Naive B cell (primary cell): ENCODE data around the gene PPM1N. TPM values are rescaled to one million over a fixed set of nuclear protein-coding genes. Genes with fewer than 3 reads are reported as not detected.

Experiments used
- ATAC-seq, 2 donors: fragments of 150-1000 bp; cut with Tn5 transposase; 2 replicates each; pipeline ENCODE4 v1.10.0; 2021; ENCODE audit warnings: low read depth in 2 of 2, mild to moderate bottlenecking in 2 of 2, moderate library complexity in 2 of 2
- DNase-seq: peaks from one replicate; pipeline ENCODE4 v3.0.0; 2022
- H3K27ac Mint-ChIP-seq, 6 donors: one replicate each; pipeline ENCODE4 v1.8.0; 2020 to 2022; ENCODE audit warnings: mild to moderate bottlenecking in 6 of 6, mixed read lengths in 6 of 6, moderate library complexity in 5 of 6, inconsistent platforms in 2 of 6
- H3K27me3 Mint-ChIP-seq, 3 donors: one replicate each; pipeline ENCODE4 v1.8.0; 2021 to 2022; ENCODE audit warnings: mixed read lengths in 3 of 3, mild to moderate bottlenecking in 1 of 3
- H3K36me3 Mint-ChIP-seq, 2 donors: one replicate each; pipeline ENCODE4 v1.8.0; 2020 to 2022; ENCODE audit warnings: mixed read lengths in 2 of 2, inconsistent platforms in 1 of 2, mild to moderate bottlenecking in 1 of 2
- H3K4me1 Mint-ChIP-seq, 3 donors: one replicate each; pipeline ENCODE4 v1.8.0; 2020 to 2022; ENCODE audit warnings: mixed read lengths in 3 of 3, inconsistent platforms in 1 of 3, mild to moderate bottlenecking in 1 of 3, moderate library complexity in 1 of 3
- H3K4me3 Mint-ChIP-seq, 8 donors: one replicate each; pipeline ENCODE4 v1.8.0; 2020 to 2022; ENCODE audit warnings: mild to moderate bottlenecking in 8 of 8, mixed read lengths in 8 of 8, moderate library complexity in 8 of 8, inconsistent platforms in 2 of 8
- H3K9me3 Mint-ChIP-seq, 7 donors: one replicate each; pipeline ENCODE4 v1.8.0; 2020 to 2022; ENCODE audit warnings: mixed read lengths in 7 of 7, mild to moderate bottlenecking in 5 of 7, inconsistent platforms in 2 of 7, moderate library complexity in 1 of 7
- polyA plus RNA-seq, 6 donors: library from polyadenylated mRNA; unstranded; fragments of 300-500 nt; fragmentation: Illumina TruSeq; gene quantifications; one replicate each; pipeline ENCODE4 v1.2.3, GENCODE V29; 2021; ENCODE audit warnings: low read depth in 6 of 6

The PPM1N gene
- polyA plus RNA-seq, 6 donors from 2014 or later = 1.6 to 3.4 (median 2.4) TPM

DNA sequence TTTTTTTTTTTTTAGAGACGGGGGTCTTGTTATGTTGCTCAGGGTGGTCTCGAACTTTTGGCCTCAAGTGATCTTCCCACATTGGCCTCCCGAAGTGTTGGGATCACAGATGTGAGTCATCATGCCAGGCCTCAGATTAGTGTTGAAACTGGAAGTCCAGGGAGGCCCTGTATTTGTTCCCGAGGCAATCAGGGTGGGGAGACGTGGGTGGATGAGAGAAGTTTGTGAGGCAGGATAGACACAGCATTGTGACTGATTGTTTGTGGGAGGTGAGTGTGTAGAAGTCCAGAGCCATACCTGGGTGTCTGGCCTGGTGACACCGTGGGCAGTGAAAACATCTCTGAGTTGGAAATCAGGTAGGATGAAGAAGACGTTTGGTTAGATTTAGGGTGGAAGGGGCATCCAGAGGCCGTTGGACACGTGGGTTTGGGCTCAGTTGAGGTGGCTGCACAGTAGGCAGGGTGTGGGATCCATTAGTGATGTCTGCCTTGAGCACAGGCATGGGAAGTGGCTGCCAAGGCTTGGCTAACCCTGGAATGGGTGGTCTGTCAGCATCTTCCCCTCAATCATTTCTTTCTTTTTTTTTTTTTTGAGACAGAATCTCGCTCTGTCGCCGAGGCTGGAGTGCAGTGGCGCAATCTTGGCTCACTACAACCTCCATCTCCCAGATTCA, 13.8 kb upstream of the PPM1N start:
- Mint-ChIP-seq H3K4me3 (peak overlapping the region in 4 of 8 donors; percentile 47 to 65 (median 61)), H3K9me3 (no peaks in the 10 kb centered on the region)

DNA sequence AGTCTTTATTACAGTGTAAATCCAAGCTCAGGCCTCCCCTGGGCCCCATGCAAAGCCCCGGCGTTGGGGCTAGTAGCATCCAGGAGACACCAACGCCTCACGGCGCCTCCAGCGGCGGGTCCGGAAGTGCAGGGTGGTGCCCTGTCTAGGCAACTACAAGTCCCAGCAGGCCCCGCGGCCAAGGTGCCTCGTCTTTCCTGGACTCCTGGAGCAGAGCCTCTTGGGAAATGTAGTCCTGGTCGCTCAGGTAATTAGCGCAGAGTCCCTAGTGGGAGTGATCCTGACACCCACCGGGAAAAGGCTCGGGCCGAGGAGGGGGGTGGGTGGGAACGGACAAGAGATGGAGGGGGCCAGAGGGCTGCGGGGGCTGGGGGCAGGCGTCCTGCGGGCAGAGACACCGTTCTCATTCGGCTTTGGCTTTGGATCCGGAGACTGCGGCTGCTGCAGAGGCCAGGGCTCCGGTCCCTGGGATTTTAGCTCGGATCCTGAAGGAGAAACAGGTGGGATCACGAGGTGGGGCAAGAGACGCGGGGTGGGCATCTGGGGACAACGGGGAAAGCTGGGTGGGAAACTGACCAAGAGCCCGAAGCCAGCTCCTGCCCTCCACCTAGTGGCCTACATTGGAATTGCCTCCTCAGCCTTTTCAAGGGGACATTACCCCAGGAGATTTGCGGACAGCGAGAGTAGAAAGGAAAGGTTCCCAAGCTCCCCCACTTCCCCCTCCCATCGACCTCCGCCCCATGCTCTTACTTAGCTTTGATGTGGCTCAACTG, 12.8 kb upstream of the PPM1N start:
- Mint-ChIP-seq H3K9me3 (no peaks in the 10 kb centered on the region), H3K4me3 (peak overlapping the region; percentile 85 to 97 (median 94)), H3K27ac (peak overlapping the region in 5 of 6 donors; percentile 38 to 90 (median 73)), H3K4me1 (peaks cover 0 to 16% (median 11%) of the 10 kb centered on the region in 3 donors), H3K36me3 (no peaks in the 10 kb centered on the region), H3K27me3 (peaks cover 0 to 17% (median 8%) of the 10 kb centered on the region in 3 donors)
- DNase-seq = peak; percentile 96
- ATAC-seq = peak; percentile 97 to 98

More for the DNA sequence above, 13.8 kb upstream of the PPM1N start:
- Mint-ChIP-seq H3K4me1 (peaks cover 0 to 16% (median 14%) of the 10 kb centered on the region in 3 donors), H3K27ac (peak overlapping the region in 1 of 6 donors; percentile 37), H3K27me3 (peaks cover 0 to 16% (median 8%) of the 10 kb centered on the region in 3 donors), H3K36me3 (no peaks in the 10 kb centered on the region)
- no peak for DNase-seq
- no peak for ATAC-seq

DNA sequence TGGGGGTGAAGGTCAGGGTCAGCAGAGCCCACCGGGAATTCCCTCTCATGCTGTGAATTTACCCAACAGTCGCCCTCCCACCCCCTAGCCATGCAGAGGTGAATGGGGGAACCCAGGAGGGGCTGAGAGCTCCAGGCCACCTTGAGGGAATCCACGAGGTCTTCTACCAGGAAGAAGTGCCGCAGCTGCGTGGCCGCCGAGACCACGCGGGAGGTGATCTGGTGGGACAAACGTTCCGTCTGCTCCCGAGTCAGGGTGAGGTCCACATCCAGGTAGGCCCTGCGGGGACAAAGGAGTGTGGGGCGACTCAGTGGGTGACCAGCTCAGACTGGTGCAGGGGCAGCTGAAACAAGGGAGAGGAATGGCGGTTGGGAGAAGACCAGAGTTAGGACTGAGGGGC, 9.5 kb upstream of the PPM1N start:
- Mint-ChIP-seq H3K4me3 (no peak overlapping the region), H3K27me3 (peaks cover 10 to 37% (median 28%) of the 10 kb centered on the region in 3 donors), H3K4me1 (peaks cover 15 to 26% (median 19%) of the 10 kb centered on the region in 3 donors), H3K36me3 (no peaks in the 10 kb centered on the region), H3K27ac (no peak overlapping the region), H3K9me3 (no peaks in the 10 kb centered on the region)
- DNase-seq = no peak
- ATAC-seq = no peak

DNA sequence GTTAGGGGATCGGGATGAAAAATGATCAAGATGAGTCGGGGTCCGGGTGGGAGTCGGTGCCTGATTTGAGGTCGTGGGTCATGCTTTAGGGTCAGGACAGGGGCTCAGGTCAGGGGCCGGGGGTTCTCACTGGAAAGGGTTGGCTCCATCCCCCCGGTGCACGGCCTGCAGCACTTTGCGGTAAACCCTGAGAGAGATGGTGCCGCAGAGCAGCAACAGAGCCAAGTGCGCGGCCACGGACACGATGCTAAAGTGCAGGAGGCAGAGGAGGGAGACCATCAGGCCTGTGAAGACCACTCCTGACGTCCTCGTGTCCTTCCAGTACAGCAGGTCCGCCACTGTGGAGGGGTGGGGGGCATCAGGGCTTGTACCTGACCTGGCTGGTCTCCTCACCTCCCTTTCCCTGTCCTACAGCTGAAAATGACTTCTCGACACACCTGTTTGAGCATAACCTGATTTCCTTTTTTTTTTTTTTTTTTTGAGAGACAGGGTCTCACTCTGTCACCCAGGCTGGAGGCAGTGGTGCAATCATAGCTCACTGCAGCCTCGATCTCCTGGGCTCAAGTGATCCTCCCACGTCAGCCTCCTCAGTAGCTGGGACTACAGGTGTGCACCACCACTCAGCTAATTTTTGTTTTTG, 8.9 kb upstream of the PPM1N start:
- peaks cover 10 to 43% (median 33%) of the 10 kb centered on the region in 3 donors for H3K27me3 Mint-ChIP-seq
- H3K4me3 Mint-ChIP-seq = no peak overlapping the region
- no peaks in the 10 kb centered on the region for H3K9me3 Mint-ChIP-seq
- ATAC-seq = no peak
- peak overlapping the region in 1 of 6 donors; percentile 42 for H3K27ac Mint-ChIP-seq
- peaks cover 16 to 31% (median 20%) of the 10 kb centered on the region in 3 donors for H3K4me1 Mint-ChIP-seq
- DNase-seq = no peak
- H3K36me3 Mint-ChIP-seq = no peaks in the 10 kb centered on the region

DNA sequence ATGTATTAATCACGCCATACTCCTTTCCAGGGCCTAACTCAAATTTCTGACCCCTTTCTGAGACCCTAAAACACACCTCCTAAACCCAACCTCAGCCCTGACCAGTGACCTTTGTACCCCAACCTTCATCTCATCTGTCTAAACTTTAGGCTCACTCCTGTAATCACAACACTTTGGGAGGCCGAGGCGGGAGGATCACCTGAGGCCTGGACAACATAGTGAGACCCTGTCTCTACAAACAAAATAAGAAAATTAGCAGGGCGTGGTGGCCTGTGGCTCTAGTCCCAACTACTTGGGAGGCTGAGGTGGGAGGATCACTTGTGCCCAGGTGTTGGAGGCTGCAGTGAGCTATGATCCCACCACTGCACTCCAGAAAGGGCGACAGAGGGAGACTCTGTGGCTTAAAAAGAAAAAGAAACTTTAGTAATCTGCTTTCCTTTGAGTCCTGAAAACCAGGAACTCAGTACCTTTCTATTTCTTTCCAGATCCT, 6.1 kb upstream of the PPM1N start:
- Mint-ChIP-seq H3K36me3 (no peaks in the 10 kb centered on the region), H3K27me3 (peaks cover 18 to 61% (median 44%) of the 10 kb centered on the region in 3 donors), H3K27ac (no peak overlapping the region), H3K9me3 (no peaks in the 10 kb centered on the region), H3K4me1 (peaks cover 24 to 30% (median 28%) of the 10 kb centered on the region in 3 donors), H3K4me3 (peak overlapping the region in 1 of 8 donors; percentile 71)
- DNase-seq (no peak), ATAC-seq (no peak)

DNA sequence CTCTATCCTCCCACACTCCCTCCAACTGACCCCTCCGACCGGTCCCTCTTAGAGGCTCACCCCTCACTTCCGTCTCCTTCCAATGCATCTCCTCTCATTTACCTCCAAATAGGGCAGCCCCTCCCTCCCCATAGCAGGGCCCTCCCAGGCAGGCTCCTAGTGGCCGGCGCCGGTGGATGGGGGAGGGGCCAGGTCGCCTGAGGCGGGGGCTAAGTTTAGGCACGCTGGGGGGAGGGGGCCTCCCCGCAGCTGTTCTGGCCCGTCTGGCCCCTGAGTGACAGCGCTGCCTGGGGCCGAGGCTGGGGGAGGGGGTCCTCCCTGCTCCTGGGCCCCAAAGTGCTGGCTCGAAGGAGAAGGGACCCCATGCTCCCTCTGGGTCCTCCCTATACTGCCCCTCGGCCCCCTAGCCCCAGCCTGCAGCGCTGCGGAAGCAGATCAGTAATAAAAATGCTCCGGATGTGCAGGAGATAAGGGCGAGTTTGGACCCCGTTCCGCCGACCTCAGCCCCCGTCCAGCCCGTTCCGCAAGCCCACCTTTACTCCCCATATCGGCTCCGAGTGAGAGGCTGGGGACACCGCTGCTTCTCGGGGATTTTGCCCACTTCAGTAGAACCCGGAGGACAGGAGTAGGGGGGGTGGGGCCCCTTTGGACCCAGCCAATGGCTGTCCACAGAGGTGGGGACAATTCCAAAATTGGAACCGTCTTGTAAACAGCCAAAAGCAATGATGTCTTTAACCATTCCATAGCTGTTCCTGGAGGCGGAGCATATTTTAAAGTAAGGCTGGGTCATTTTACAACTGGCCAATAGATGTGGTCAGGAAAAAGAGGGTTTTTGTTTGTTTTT, 5.4 kb upstream of the PPM1N start:
- ATAC-seq (no peak), DNase-seq (no peak)
- H3K4me3 Mint-ChIP-seq = peak overlapping the region in 7 of 8 donors; percentile 8 to 57 (median 21)
- peaks cover 18 to 63% (median 44%) of the 10 kb centered on the region in 3 donors for H3K27me3 Mint-ChIP-seq
- no peaks in the 10 kb centered on the region for H3K36me3 Mint-ChIP-seq
- no peak overlapping the region for H3K27ac Mint-ChIP-seq
- H3K9me3 Mint-ChIP-seq = no peaks in the 10 kb centered on the region
- peaks cover 27 to 37% (median 35%) of the 10 kb centered on the region in 3 donors for H3K4me1 Mint-ChIP-seq

DNA sequence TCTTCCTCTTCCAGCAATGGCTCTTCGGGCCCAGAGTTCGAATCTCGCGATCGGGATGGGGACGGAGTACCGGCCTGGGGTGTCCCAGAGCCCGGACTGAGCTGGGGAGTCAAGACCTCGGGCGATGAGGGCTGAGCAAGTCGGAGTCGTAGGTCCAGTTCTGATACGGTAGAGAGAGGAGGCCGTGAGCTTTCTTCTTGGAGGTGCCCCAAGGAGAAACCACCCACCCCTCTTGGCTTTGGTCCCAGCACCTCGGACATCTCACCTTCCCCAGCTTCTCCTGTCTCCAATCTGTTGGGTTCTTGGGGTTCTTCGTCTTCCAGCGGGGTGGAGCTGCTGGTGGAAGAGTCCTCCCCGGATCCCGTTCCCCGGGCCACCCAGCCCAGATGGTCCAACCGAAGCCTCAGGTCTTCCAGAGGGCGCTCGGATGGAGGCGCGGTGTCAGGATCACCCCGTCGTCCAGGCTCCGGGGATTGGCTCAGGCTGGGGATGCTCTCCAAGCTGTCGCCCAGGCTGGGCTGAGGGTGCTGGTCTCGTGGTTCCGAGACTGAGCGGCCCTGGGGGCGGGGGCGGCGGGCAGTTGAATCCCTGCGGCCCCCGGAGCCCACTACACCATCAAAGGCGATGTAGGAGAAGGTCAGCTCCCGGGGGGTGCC, 3.9 kb upstream of the PPM1N start:
- no peaks in the 10 kb centered on the region for H3K9me3 Mint-ChIP-seq
- H3K4me3 Mint-ChIP-seq = no peak overlapping the region
- no peak for ATAC-seq
- peaks cover 36 to 48% (median 44%) of the 10 kb centered on the region in 3 donors for H3K4me1 Mint-ChIP-seq
- H3K27me3 Mint-ChIP-seq = peaks cover 18 to 53% (median 36%) of the 10 kb centered on the region in 3 donors
- DNase-seq = no peak
- no peaks in the 10 kb centered on the region for H3K36me3 Mint-ChIP-seq
- no peak overlapping the region for H3K27ac Mint-ChIP-seq

DNA sequence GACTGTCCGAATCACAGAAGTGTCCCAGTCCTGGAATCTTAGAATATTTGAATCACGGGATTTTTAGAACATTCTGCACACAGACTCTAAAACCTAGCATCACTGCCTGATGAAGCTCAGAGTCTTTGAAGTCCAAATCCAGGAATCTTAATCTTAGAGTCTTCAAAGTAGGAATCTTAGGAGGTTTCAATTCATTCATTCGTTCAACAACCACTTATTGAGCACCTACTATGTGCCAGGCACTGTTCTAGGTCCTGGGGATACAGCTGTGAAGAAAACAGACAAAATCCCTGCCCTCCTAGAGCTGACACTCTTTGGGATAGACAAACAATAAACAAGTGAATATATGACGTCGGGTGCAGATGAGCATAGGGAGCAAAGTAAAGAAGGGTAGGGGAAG, 3.1 kb upstream of the PPM1N start:
- DNase-seq = no peak
- no peak for ATAC-seq
- no peaks in the 10 kb centered on the region for H3K9me3 Mint-ChIP-seq
- peaks cover 39 to 53% (median 48%) of the 10 kb centered on the region in 3 donors for H3K4me1 Mint-ChIP-seq
- H3K4me3 Mint-ChIP-seq = peak overlapping the region; percentile 40 to 83 (median 73)
- H3K27me3 Mint-ChIP-seq = peaks cover 18 to 56% (median 36%) of the 10 kb centered on the region in 3 donors
- no peak overlapping the region for H3K27ac Mint-ChIP-seq
- H3K36me3 Mint-ChIP-seq = no peaks in the 10 kb centered on the region

DNA sequence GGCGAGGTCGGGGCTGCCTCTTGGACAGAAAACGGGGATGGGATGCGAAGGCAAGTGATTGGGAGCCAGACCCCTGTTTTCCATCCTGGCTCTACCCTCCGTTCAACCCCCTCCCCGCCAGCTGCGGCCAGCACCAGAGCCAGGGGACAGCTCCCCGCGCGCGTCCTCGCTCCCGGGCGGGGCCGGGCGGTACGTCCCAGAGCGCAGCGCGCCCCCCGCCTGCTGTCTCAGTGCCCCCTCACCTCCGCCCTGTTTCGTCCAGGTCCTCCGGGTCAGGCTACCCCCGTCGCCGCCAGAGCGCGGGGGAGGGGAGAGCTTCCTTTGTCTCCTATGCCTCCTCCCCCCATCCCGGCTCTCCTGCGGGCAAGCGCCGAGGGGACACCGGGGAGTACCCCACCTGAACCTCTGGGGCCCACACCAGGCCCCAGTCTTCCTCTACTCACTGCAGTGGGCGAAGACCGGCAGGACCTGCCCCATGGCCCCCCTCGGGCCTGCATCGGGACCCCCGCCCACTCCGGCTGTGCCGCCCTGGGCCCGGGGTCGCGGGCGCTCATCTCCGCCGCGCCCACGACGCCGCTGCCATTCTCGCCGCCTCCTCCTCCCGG, 1.8 kb upstream of the PPM1N start:
- Mint-ChIP-seq H3K4me3 (peak overlapping the region; percentile 65 to 88 (median 73)), H3K9me3 (no peaks in the 10 kb centered on the region), H3K27me3 (peaks cover 18 to 55% (median 36%) of the 10 kb centered on the region in 3 donors), H3K27ac (peak overlapping the region in 2 of 6 donors; percentile 44 to 57), H3K36me3 (no peaks in the 10 kb centered on the region), H3K4me1 (peaks cover 44 to 59% (median 50%) of the 10 kb centered on the region in 3 donors)
- DNase-seq (no peak), ATAC-seq (peak; percentile 12 to 18)

DNA sequence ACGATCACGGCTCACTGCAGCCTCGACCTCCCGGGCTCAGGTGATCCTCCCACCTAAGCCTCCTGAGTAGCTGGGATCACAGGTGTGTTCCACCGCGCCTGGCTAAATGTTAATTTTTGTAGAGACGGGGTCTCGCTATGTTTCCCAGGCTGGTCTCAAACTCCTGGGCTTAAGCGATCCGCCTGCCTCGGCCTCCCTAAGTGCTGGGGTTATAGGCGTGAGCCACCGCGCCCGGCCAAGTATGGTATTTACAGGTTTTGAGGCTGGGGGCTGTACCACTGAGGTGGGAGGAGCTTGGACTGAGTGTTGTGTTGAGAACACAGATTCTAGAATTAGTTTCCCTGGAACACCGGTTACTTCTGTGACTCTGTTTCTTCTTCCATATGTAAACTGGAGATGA, 452 bp upstream of the PPM1N start:
- DNase-seq (no peak), ATAC-seq (no peak)
- Mint-ChIP-seq H3K9me3 (no peaks in the 10 kb centered on the region), H3K4me3 (peak overlapping the region; percentile 63 to 90 (median 84)), H3K27me3 (peaks cover 15 to 42% (median 25%) of the 10 kb centered on the region in 3 donors), H3K4me1 (peaks cover 40 to 54% (median 52%) of the 10 kb centered on the region in 3 donors), H3K27ac (peak overlapping the region in 4 of 6 donors; percentile 43 to 72 (median 55)), H3K36me3 (no peaks in the 10 kb centered on the region)

DNA sequence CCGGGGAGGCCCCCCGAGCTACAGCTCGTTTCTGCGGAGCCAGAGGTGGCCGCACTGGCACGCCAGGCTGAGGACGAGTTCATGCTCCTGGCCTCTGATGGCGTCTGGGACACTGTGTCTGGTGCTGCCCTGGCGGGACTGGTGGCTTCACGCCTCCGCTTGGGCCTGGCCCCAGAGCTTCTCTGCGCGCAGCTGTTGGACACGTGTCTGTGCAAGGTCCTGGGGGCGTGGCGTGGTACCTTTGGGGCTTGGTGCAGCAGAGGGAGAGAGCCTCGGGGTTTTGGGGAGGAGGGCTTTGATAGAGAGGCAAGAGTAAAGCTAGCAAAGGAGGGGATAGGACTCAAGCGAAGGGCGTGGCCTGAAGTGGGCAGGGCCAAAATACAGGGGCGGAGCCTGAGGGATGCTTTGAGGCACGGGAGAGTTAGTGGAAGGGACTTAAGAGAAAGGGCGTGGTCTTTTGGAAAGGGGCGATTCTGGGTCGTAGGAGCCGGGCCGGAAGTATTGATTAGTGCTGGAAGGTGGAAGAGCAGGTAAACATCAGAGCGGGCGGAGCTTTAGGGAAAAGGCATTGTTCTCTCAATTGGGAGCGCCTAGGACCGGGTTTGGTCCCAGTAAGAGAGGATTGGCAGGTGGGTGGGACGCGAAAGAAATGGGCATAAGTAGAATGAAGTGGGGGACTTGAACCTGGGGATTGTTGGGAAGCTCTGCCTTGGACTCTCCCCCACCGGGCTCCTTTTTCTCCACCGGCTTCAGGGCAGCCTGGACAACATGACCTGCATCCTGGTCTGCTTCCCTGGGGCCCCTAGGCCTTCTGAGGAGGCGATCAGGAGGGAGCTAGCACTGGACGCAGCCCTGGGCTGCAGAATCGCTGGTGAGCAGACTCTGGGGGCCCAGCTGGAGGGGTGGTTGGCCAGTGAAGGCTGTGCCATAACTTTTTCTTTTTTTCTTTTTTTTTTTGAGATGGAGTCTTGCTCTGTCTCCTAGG, 1.2 kb downstream of the PPM1N start:
- Mint-ChIP-seq H3K27ac (peak overlapping the region in 1 of 6 donors; percentile 80), H3K4me3 (peak overlapping the region; percentile 42 to 88 (median 72)), H3K9me3 (no peaks in the 10 kb centered on the region), H3K36me3 (no peaks in the 10 kb centered on the region), H3K27me3 (peaks cover 9 to 25% (median 11%) of the 10 kb centered on the region in 3 donors), H3K4me1 (peaks cover 37 to 44% (median 40%) of the 10 kb centered on the region in 3 donors)
- no peak for DNase-seq
- peak; percentile 3 to 14 for ATAC-seq
